Spleen (tissue), 11 donors: ENCODE measurements around the gene CD300E. TPM values are rescaled to one million over a fixed set of nuclear protein-coding genes. Genes with fewer than 3 reads are reported as not detected.

Experiments used
- DNase-seq: peaks from one replicate; pipeline ENCODE4 v3.0.0-alpha.2; 2020
- H3K27ac ChIP-seq, 8 donors: fragments of 200-600 bp; sonication (generic) in 7 of 8; 1 replicate in 4 of 8; 2 replicates in 4 of 8; pipeline versions ENCODE4 v1.5.0 to v1.8.0; 2016 to 2021; ENCODE audit warnings: inconsistent platforms in 4 of 8, mild to moderate bottlenecking in 4 of 8, moderate library complexity in 1 of 8
- H3K27me3 ChIP-seq, 7 donors: fragments of 200-600 bp; sonication (generic) in 6 of 7; replicated peaks in 1 of 7; 1 replicate in 4 of 7; 2 replicates in 3 of 7; pipeline versions ENCODE4 v1.5.0 to v1.8.0; 2016 to 2021; ENCODE audit warnings: inconsistent platforms in 3 of 7, mild to moderate bottlenecking in 1 of 7
- H3K36me3 ChIP-seq, 6 donors: fragments of 200-600 bp; sonication (generic) in 5 of 6; 1 replicate in 4 of 6; 2 replicates in 2 of 6; pipeline versions ENCODE4 v1.5.0 to v1.8.0; 2016 to 2021; ENCODE audit warnings: inconsistent platforms in 2 of 6
- H3K4me1 ChIP-seq, 6 donors: fragments of 200-600 bp; sonication (generic) in 5 of 6; 1 replicate in 3 of 6; 2 replicates in 3 of 6; pipeline versions ENCODE4 v1.5.0 to v1.8.0; 2016 to 2021; ENCODE audit warnings: inconsistent platforms in 3 of 6
- H3K4me3 ChIP-seq, 8 donors: fragments of 200-600 bp; sonication (generic) in 7 of 8; 1 replicate in 4 of 8; 2 replicates in 4 of 8; pipeline versions ENCODE4 v1.5.0 to v1.8.0; 2016 to 2021; ENCODE audit warnings: inconsistent platforms in 4 of 8, mild to moderate bottlenecking in 4 of 8, moderate library complexity in 2 of 8
- H3K9me3 ChIP-seq, 8 donors: fragments of 200-600 bp; sonication (generic) in 7 of 8; 1 replicate in 4 of 8; 2 replicates in 4 of 8; pipeline versions ENCODE4 v1.5.0 to v1.8.0; 2016 to 2021; ENCODE audit warnings: inconsistent platforms in 4 of 8
- CTCF ChIP-seq, 11 experiments: fragments of 200-600 bp in 7 of 11; fragments of 450-650 bp in 4 of 11; sonication (generic) in 4 of 11; IDR thresholded peaks in 8 of 11; conservative IDR thresholded peaks in 3 of 11; 1 replicate in 7 of 11; 2 replicates in 4 of 11; pipeline versions ENCODE4 v1.4.0 to v1.8.0; 2016 to 2021; ENCODE audit warnings: antibody characterized with exemption in 11 of 11, inconsistent platforms in 4 of 11, mild to moderate bottlenecking in 1 of 11
- POLR2A ChIP-seq, 3 donors: fragments of 450-650 bp; IDR thresholded peaks; one replicate each; pipeline ENCODE4 v1.5.1; 2017; ENCODE audit warnings: antibody characterized with exemption in 3 of 3, mild to moderate bottlenecking in 1 of 3
- POLR2AphosphoS5 ChIP-seq, 3 donors: sonication (generic); formaldehyde crosslinking; IDR thresholded peaks; one replicate each; pipeline ENCODE4 v1.5.1; 2017; ENCODE audit warnings: antibody characterized with exemption in 3 of 3
- WGBS, 5 donors: extraction: QIAGEN DNeasy Blood & Tissue Kit in 3 of 5; methylation state at CpG; one replicate each; pipeline versions ENCODE4 v1.1.5 to v1.1.7; 2013 to 2018; 5-methylcytosine and 5-hydroxymethylcytosine counted together
- intact Hi-C: fragments of 100-400 bp; cut with DNase I; formaldehyde crosslinking; loops from one replicate; pipeline ENCODE4 v1.15.0; 2023; ENCODE audit warnings: low total_unique reads
- polyA plus RNA-seq, 3 donors: library from polyadenylated mRNA; stranded (reverse); fragments of 200-250 nt; gene quantifications; one replicate each; pipeline ENCODE4 v1.2.1, GENCODE V29; 2013
- total RNA-seq, 7 donors: library from RNA; depleted of rRNA in 3 of 7; stranded (reverse); fragments of >200 nt in 3 of 7; fragmentation: NEBNext Ultra II Directional in 4 of 7; extraction: Animal tissue kit (Norgen Biotek cat#: 25700) in 4 of 7; gene quantifications; one replicate each; pipeline versions ENCODE4 v1.1.0 to v1.2.1, GENCODE V29; 2016 to 2021
- donor health status: healthy with polysubstance abuse.
- donor health status: DM: no; HTN: no; CAD: no; lungs with moderate emphysema.
- donor health status: DM: no; HTN: no; CAD: no.
- donor health status: Bipolar disorder and iron deficiency.
- donor health status: healthy.
- donor health status: DM: no; HTN: no; CAD: no.
- donor health status: DM: yes; HTN: yes; CAD: no.

CD300E gene
- total and polyA plus RNA-seq, 10 donors = 0.99 to 20.3 (median 5.7) TPM

GRCh38 chr17:74625661-74626060, 2.1 kb upstream of the CD300E start:
- intact Hi-C loops = no loop called here
- Histone ChIP-seq H3K27me3 (peaks cover 0 to 74% (median 0%) of the 10 kb centered on the region in 7 donors), H3K4me3 (no peak overlapping the region), H3K27ac (no peak overlapping the region), H3K36me3 (no peaks in the 10 kb centered on the region), H3K9me3 (peaks cover 0 to 16% (median 0%) of the 10 kb centered on the region in 8 donors), H3K4me1 (peaks cover 0 to 9% (median 0%) of the 10 kb centered on the region in 6 donors)
- 56 to 73% (median 60%) methylated on average over 3 of the region's 3 CpGs for WGBS, 5 donors
- DNase-seq = no peak
- no peak for TF ChIP-seq CTCF (IDR thresholded peaks at IDR 0.05 in 8 of 11, conservative IDR thresholded peaks at IDR 0.05 in 3 of 11)
- TF ChIP-seq POLR2A (IDR thresholded peaks at IDR 0.05) = no peak
- no peak for TF ChIP-seq POLR2AphosphoS5 (IDR thresholded peaks at IDR 0.05)

GRCh38 chr17:74624131-74624530, 593 bp upstream of the CD300E start:
- TF ChIP-seq POLR2A (IDR thresholded peaks at IDR 0.05) = no peak
- no peak for TF ChIP-seq CTCF (IDR thresholded peaks at IDR 0.05 in 8 of 11, conservative IDR thresholded peaks at IDR 0.05 in 3 of 11)
- TF ChIP-seq POLR2AphosphoS5 (IDR thresholded peaks at IDR 0.05) = no peak
- H3K27ac ChIP-seq = peak overlapping the region in 3 of 8 donors; percentile 17 to 73 (median 66)
- peaks cover 0 to 77% (median 0%) of the 10 kb centered on the region in 7 donors for H3K27me3 ChIP-seq

DNA sequence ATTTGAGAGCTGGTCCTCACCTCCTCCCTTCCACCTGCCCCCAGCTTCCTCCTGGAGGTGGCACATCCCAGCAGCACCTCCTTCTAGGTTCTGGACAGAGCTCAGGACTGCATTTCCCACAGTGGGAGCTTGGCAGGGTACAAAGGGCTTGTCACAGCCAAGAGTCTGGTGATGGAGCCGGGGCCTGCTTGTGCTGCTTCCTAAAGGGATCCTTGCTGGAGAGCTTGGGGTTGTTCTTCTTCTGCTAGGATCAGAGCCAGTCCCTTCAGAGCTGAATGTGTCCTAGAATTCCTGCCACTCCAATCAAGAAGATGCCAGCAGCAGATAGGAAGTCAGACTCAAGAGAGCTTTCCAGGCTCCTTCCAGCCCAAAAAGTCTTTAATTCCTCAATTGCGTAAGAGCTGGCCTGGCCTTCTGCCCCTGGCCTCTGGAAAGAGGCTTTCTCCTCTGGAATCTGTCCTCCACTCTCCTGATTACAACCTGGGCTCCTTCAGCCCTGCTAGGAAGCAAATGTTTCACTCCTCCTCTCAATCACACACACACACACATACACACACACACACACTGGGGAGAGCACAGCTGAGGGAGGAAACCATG, 4.4 kb downstream of the CD300E start:
- 46 to 92% (median 82%) methylated on average over 2 of the region's 2 CpGs for WGBS, 5 donors
- Histone ChIP-seq H3K36me3 (no peaks in the 10 kb centered on the region), H3K27ac (no peak overlapping the region), H3K4me3 (no peak overlapping the region), H3K9me3 (no peaks in the 10 kb centered on the region), H3K27me3 (peaks cover 0 to 85% (median 1%) of the 10 kb centered on the region in 7 donors), H3K4me1 (peaks cover 0 to 9% (median 0%) of the 10 kb centered on the region in 6 donors)
- no peak for TF ChIP-seq CTCF (IDR thresholded peaks at IDR 0.05 in 8 of 11, conservative IDR thresholded peaks at IDR 0.05 in 3 of 11)
- TF ChIP-seq POLR2A (IDR thresholded peaks at IDR 0.05) = no peak
- TF ChIP-seq POLR2AphosphoS5 (IDR thresholded peaks at IDR 0.05) = no peak
- intact Hi-C loops = no loop called here
- no peak for DNase-seq

More at GRCh38 chr17:74624131-74624530, 593 bp upstream of the CD300E start:
- WGBS, 5 donors = 79 to 100% (median 90%) methylated on average over 1 of the region's 1 CpG
- H3K9me3 ChIP-seq = peaks cover 0 to 9% (median 0%) of the 10 kb centered on the region in 8 donors
- H3K4me1 ChIP-seq = peaks cover 0 to 5% (median 0%) of the 10 kb centered on the region in 6 donors
- DNase-seq = no peak
- H3K4me3 ChIP-seq = no peak overlapping the region
- H3K36me3 ChIP-seq = no peaks in the 10 kb centered on the region
- intact Hi-C loops = no loop called here

DNA sequence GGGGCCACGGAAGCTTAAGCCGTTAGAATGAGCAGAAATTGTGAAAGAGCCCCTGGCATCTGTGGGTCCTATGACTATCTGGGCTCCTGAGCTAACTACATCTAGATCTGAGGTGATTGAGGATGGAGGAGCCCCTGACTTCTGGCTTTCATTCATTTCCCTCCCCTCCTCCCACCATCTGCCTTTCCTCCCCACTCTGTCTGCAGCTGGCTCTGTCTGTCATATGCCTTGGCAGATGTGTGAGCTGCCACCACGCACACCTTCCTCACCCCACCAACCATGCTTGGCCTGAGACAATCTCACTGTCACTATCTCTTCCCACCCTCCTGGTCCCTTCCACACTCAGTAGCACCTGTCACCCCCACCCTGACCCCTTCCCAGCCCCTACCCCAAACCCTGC, 5.1 kb downstream of the CD300E start:
- Histone ChIP-seq H3K27ac (no peak overlapping the region), H3K27me3 (peaks cover 0 to 88% (median 7%) of the 10 kb centered on the region in 7 donors), H3K36me3 (no peaks in the 10 kb centered on the region), H3K4me3 (no peak overlapping the region), H3K4me1 (peaks cover 0 to 15% (median under 1%) of the 10 kb centered on the region in 6 donors), H3K9me3 (no peaks in the 10 kb centered on the region)
- TF ChIP-seq POLR2AphosphoS5 (IDR thresholded peaks at IDR 0.05) (no peak), POLR2A (IDR thresholded peaks at IDR 0.05) (no peak), CTCF (IDR thresholded peaks at IDR 0.05 in 8 of 11, conservative IDR thresholded peaks at IDR 0.05 in 3 of 11) (no peak)
- DNase-seq = no peak
- 39 to 58% (median 48%) methylated on average over 3 of the region's 3 CpGs for WGBS, 5 donors
- intact Hi-C loops = no loop called here
